ENCODE data around the gene MORN1.
A peak's percentile ranks its signal among the peaks of the same experiment; 100 is the strongest.

MORN1 gene

DNA sequence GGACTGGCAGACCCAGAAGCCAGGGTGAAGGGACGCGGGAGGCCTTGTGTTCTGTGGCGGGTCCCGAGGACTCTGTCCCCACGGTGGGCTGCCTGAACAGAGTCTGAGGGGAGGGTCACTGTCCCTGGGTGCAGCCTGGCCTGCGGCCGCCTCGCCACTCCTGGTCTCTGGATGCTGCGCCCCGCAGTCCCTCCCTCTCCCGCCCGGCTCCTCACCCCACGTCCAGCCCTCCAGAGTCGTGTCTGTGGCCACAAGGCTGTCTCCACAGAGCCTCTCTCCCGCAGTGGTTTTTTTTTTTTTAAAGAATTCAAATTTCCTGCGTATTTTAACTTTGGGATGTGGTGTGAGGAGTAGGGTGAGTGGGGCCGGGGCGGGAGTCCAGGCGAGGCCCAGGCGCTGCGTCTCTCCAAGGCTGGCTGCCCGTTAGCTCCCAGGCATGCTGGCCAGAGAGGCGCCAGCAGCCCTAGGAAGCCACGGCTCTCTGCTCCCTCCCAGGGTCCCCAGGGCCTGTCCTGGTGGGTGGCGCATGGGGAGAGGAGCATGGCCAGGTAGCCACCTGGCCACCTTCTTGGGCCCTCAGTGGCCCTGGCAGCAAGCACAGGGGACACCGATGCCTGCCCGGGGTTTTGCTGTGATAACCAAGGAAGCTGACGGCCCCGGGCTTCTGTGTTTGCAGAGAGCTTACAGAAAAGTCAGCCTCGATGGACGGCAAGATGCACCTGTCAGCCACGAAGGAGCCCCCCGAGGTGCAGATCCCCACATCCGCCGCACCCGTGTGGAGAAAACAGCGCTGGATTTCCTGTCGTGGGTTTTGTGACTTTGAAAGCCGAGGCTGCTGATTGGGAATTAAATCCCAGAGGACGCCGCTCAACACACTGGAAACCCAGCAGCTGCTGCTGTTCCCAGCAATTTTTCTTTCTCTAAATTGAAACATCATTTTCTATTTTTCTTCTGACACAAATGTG is 72.8 kb downstream of the MORN1 start:
- DNase-seq (ENCODE audit: low read depth): no peak

DNA sequence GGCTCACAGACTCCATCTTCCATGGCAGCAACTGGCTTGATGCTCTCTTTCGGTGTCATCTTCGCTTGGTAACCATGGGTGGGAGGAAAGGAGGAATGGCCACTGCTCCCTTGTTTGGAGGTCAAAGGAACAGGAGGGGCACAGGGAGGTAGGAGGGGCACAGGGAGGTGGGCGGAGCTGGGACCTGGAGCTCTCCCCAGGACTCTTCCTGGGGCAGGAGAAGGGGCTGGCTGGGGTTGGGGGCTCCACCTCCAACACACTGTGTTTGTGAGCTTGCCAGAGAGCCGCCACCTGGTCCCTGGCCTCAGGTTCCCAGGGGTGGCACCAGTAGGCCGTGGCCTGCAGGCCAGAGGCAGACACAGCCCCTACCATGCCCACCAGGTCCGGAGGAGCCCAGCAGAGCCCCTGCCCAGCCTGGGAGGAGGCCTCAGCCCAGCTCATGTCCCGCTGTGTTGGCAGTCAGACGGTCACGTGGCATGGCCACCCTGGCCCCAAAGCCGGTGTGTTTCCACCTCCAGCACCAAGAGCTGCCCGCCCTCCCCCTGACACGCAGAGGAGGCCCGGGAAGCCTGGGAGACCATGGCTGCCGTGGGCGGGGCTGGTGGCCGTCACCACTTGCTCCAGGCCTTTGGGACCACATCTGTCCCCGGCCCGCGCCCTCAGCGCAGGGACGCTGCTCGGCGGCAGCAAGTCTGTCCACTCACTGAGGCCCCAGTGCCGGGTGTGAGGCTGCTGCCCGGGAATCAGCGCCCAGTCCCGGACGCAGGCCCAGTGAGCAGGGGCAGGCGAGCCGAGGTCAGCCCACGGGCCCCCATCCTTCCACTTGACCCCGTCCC is 73.9 kb downstream of the MORN1 start:
- DNase-seq (ENCODE audit: low read depth): no peak

DNA sequence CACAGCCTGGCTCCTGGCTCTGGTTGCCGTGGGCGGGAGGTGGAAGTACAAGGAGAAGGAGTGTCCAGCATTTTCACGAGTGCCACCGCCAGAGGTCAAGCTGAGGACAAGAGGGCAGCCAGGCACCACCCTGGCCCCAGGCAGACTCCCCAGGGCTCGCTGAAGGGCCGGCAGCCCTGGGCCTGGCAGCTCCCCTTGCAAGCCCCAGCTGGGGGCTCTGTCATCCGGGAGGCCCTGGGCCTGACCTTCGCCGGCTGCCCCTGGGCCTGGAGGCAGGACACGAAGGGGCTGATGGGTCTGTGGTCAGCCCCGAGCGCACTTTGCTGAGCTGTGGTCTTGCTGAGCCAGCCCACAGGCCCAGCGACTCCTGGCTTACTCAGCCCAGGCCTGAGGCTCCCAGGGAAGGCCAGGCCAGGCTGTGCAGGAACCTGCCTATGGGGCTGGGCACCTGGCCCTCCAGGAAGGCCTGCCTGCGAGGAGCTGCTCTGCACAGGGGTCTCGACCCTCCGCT is 74.8 kb downstream of the MORN1 start:
- no peak for DNase-seq (ENCODE audit: low read depth)

DNA sequence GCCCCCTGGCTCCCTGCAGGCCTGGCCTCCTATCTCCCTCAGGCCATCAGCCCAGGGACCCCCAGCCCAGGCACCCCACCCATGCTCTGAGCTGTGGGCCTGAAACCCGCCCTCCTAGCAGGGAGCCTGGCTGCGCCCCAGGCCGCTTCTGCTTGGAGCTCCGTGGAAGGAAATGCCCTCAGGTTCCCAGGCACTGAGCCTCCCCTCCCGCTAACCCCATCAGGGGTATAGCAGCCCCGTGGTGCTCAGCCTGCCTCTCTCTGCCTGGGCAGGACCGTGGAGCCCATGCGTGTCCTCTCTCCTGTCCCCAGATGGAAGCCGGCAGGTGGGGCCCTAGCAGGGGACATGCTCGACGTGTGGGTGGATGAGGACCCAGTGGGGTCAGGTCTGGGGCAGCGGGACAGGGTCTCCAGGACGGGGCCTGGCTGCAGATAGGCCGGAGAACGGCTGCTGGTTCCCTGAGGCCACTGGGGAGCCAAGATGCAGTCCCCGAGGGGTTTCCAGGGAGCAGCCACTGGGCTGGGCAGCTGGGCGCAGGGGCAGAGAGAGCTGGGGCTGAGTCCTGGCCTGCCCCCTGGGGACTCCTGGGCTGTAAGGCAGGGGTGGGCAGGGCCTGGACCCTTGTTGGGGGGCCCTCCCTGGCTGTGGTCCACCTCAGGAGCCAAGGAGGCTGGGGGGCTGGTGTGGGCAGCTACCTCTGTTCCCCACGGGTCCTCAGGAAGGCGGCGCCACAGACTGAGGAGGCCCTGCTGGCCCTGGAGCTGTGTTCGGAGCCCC is 75.5 kb downstream of the MORN1 start:
- DNase-seq (ENCODE audit: low read depth): no peak

DNA sequence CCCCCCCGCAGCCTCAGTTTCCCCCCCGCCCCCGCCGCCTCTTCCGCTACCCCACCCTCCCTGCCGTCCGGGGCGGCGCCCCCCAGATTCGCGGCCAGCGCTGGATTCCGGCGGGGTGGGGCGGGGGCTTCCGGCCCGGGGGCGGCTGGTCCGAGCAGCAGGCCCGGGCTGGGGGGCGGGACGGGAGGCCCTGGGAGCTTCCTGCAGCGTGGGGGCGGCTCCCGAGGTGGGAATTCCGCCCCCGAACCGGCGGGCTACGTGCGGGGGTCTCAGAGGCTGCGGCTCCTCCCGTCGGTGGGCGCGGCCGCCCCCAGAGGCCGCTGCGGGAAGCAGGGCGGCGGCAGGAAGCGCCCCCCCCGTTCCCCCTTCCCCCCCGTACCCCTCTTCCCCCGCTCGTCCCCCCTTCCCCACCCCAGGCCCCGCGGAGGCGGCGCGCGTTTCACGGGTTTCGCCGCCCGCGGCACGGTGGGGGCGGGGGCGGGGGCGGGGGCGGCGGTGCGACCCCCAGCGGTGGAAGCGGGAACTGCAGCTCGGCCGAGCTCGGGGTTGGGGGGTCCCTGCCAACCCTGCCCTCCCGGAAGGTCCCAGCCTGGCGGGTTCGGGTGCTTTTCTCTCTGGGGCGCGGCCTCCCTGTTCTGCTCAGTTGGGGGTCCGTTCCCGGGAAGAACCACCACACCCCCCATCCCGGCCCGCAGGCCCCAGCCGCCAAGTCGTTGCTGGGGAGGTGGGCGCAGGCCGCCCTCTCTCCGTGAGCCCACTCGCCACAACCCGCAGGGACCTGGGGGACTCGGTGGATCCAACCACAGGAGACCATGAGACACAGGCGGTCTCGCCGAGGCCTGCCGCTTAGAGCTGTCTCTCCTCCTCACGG is 76.3 kb downstream of the MORN1 start:
- DNase-seq (ENCODE audit: low read depth): peak; percentile 60

DNA sequence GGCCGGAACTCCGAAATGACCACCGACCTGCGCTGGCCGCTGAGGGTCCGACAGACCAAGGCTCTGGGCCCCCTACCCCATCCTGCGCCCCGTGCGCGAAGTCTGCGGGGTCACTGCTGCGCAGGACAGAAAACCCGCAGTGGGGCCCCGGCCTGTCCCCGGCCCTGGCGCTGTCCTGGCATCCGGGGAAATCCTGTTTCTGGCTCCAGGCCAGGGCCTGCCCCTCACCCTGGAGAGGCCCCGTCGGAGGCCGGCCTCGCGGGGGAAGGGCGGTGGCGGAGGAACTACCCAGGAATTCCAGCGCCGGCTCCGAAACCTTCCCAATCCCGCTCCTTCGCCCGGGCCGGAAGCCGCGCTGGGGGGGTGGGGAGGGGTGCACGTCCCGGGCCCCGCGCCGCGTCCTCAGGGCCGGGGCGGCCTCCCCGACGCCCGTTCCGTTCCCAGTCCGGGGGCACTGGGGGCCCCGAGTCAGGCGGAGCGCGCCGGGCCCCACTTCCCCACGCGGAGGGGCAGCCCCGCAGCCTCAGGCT is 77.0 kb downstream of the MORN1 start:
- no peak for DNase-seq (ENCODE audit: low read depth)

DNA sequence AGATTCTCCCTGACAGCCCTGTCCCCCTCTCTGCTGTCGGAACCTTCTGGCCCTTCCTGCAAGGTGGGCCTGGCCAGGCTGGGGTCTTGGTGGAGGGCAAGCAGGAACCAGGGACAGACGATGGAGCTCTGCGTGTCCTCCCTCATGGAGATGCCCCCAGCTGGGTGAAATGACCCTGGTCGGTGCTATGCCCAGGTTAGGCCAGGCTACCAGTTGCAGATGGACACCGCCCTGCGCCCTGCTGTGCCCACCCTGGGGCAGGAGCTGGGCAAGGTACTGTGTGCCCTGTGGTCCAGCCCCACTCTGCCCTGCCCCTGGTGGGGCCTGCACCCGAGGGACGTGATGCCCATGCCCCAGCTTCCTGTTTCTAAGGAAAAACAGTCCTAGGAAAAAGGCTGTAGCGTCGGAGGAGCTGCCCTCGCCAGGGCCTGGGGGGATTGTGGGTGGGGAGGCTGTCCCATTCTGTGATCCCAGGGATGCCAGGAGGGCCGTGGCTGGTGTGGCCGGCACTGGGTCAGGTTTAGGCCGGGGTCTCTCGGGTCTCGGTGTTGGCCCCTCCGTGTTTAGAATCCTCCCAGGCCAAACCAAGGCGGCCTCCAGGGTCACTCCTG is 77.6 kb downstream of the MORN1 start:
- no peak for DNase-seq (ENCODE audit: low read depth)

DNA sequence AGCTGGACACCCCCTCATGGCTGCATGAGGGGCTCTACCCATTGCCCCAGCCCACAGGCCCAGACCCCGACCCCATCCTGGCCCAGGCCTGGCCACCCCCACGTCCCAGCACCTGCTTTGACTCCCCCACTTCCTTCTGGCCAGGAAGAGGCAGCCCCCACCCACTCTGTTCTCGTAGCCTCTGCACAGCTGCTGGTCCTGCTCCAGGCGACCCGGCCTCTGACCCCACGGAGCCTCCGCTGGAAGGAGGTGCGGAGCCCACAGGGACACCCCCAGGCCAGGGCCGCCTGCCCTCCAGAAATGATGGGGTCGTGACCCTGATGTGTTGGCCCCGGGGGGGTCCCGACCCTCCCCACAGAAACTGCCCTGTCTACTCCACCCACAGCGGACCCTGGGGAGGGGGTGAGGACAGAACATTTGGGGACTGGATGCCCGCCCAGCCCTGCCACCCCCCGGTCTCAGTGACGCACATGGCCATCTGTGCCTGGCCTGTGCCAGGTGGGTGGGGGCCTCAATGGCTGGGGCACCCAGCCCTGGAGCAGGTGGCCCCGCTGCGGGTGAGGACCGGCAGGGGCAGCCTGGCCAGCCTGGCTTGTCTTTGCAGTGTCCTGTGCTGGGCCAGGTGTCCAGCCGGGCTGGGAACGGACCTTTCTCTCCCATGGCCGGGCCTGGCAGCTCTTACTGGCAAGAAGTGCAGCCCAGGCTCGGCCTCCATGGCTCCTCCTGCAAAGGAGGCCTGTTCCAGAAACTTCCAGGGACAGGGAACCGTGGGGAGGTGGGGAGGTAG is 78.6 kb downstream of the MORN1 start:
- DNase-seq (ENCODE audit: low read depth): no peak

DNA sequence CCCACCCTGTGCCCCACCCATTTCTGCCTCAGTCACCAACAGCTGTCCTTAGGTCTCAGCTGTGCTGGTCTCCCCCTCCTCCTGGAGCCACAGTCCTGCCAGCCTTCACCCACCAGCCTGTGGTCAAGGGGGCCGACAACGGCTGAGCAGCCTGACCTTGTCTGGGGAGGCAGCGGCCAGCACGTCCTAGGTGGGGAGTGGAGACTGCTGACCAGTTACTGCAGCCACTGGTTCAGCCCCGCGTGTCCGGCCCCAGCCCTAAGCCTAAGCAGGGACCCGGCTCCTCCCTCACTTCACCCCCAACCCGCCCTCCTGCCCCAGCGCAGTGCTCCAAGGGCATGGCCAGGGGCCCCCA is 79.2 kb downstream of the MORN1 start:
- DNase-seq (ENCODE audit: low read depth): no peak

DNA sequence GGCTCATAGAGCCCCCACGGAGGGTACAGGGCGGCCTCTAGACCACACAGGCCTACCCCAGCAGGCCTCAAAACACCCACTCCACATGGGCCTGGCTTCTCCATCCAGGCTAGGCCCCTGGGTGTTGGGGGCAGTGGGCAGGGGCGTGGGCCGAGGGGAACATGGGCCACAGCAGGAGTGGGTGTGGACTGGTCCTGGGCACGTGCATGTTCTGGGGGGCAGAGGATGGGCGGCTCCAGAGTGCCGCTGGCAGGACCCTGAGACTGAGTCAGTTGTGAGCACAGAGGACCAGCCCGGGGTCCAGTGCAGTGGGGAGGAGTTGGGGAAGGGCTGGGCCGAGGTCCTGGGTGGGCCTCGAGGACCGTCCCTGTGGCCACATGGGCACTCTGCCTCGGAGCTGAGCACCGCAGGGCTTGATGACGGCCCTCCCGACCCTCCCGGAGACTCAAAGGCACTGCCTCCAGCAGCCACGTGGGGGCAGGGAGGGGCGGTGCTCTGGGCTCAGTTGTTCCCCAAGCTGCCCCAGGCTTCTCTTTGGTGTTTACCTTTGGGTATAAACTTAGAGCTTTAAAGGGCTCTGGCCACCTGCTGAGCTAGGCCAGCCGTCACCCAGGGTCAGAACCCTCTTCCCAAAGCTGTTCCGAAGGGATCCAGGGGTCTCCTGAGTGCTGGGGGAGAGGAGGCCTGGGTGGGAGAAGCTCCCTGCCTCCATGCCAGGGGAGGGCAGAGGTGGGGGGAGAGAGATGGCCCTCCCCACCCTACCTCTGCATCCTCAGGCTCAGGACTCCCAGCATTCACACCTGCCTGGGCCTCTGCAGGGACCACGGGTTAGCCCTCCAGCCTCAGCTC is 79.9 kb downstream of the MORN1 start:
- peak; percentile 59 for DNase-seq (ENCODE audit: low read depth)

DNA sequence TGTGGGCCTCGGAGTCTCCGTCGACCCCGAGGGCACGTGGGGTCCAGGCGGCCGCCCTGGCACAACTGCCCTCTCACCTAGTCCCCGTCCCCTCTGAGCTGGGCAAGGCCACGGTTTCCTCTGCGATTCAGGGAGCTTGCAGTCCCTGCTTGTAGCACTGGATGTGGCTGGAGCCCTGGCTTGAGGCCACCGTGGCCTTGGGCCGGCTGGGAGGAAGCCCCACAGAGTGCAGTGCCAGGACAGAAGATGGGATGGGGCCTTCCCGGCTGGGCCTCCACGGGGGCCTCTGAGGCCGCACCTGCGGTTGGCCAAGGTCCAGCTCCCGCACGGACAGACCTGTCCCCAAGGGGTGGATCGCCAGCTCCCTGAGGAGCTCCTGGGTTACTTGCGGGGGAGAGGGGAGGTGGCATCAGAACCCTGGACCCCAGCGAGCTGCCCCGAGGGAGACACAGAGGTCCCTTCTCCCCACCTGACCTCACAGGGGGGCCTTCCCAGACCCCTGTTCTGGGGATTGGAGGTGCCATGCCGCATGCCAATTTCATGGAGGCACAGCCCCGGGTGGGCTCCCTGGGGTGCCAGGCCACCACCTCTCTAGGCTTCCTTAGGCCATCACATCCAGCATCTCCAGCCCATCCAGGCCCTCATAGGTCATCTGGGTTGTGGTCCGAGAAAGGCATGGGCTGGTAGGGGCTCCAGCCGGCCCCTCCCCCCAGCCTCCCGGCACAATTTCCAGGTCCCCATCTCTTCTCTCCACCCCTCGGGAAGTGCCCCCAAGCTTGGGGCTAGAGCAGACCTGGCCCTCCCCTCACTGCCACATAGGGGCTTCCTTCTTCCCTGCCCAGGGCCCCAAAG is 80.8 kb downstream of the MORN1 start:
- DNase-seq (ENCODE audit: low read depth): no peak

DNA sequence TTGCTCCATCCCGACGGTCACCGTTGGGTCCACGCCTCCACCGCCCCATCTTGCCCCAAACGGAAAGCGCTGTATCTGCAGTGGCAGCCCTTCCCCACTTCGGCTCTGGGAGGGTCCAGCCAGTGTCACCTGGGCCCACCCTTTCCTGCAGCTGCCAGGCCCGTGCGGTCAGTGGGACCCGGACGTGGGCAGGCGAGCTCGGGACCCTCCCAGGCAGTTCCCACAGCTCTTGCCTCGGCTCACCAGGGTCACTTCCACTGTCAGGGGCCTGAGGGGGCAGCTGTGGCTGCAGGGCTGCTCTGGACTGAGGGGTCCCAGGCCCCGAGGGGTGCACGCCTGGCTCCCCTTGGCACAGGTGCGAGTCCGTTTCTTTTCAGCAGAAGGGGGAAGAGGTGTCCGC is 82.5 kb downstream of the MORN1 start:
- no peak for DNase-seq (ENCODE audit: low read depth)

DNA sequence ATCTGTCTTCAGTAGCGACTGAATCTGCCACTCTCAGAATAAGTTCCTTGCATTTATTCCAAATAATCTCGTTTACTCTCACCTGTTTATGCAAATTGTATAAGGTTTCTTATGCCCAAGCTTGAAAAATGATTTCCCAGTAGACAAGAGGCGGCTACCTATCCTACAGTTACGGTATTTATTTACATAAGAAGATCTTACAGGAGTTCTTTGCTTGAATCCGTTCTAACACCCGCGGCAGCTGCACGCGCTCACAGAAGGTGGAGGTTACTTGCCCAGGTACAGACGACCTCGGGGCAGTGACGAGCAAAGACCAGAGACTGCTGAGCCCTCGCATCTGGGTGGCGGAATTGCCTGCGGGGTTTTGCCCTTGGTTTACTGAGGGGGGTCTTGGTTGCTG is 83.4 kb downstream of the MORN1 start:
- no peak for DNase-seq (ENCODE audit: low read depth)

DNA sequence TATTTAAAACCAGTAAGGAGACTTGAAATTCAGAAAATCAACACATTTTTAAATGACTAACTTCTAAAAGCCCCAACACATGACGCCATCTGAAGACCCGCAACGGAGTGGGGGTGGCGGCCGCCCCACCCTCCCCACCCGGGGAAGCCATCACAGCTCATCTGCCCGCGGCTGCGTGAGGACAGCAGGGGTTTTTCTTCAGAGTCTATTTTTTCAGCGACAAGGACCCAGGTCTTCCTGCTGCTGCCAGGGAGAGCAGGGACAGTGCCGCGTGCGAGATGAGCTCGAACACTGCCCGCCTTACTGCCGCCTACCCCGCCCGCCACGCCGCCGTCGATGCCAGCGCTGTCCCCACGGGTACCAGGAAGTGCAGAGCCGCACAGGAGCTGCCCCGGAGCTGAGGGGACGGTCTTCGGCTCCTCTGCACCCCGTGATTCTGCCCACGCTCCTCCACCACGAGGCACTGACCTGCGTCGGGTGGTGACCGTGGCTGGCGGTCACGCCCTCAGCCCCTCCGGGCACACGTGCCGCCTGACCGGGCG is 84.2 kb downstream of the MORN1 start:
- DNase-seq (ENCODE audit: low read depth): no peak

DNA sequence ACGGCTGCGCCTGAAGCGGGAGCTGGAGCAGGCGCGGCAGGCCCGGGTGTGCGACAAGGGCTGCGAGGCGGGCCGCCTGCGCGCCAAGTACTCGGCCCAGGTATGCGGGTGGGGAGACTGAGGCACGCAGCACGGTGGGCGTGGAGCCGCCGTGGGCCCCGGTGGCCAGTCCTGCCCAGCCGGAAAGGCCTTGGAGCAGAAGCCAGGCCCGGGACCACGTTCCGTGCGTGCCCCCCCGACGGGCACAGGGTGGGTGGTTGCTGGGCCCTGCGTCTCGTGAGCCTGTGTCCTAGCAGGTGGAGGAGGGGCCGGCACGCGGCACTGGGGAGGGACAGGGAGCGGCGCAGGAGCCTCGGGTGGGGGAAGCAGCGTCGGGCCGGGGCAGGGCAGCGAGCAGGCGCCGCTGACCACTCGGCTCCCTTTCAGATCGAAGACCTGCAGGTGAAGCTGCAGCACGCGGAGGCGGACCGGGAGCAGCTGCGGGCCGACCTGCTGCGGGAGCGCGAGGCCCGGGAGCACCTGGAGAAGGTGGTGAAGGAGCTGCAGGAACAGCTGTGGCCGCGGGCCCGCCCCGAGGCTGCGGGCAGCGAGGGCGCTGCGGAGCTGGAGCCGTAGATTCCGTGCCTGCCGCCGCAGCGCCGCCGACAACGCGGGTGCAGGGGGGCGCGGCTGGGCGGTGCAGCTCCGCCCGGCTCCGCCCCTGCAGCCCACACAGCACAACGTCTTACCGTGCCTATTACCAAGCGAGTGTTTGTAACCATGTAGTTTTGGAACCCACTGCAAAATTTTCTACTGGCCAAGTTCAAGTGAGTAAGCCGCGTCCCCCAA is 85.0 kb downstream of the MORN1 start:
- DNase-seq (ENCODE audit: low read depth): no peak

DNA sequence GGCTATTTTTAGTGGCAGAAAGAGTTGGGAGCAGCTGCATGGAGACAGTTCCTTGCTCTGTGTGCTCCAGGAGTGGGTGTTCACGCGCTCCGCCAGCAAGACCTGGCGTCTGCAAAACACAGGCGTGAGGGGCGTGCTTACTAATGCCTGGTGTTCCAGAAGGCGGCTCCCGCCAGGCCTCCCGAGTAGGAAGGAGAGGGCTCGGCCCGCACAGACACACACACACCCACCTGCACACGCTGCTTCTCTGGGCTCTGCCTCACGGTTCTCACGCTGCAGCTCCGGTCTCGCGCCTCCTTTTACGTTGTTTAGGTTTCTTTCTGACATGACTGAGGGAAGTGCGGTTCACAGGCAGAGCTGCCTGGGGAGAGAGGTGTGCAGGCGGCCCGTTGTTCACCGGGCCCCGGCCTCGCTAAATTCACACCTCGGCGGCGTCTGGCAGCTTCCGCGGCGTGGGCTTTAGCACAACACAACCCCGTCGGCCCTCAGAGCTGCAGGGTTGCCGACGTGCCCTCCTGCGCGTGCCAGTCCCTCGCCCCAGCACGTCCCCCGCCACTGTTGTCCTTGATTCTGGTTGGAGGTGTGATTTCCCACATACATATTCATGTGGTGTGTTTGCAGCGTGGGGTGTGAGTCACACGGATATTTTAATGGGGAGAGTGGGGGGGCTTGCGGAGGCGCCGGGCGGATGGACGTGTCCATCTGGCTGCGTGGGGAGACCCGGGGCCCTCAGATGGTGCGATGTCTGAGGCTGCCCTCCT is 86.3 kb downstream of the MORN1 start:
- no peak for DNase-seq (ENCODE audit: low read depth)
